Breast epithelium (tissue), 3 donors: ENCODE data around the gene CYP39A1.

ENCODE experiments used
- POLR2A ChIP-seq: fragments of 450-650 bp; IDR thresholded peaks from one replicate; pipeline ENCODE4 v1.6.1; 2016; ENCODE audit warnings: antibody characterized with exemption, mild to moderate bottlenecking, moderate library complexity
- POLR2AphosphoS5 ChIP-seq, 3 donors: sonication (generic); formaldehyde crosslinking; IDR thresholded peaks; one replicate each; pipeline ENCODE4 v1.6.1; 2017; ENCODE audit warnings: antibody characterized with exemption in 3 of 3
- TF ChIP-seq, protein P1 (sequence below), 3 donors: fragments of 450-650 bp; IDR thresholded peaks; one replicate each; pipeline ENCODE4 v1.5.1; 2016 to 2017; ENCODE audit warnings: antibody characterized with exemption in 3 of 3, mild to moderate bottlenecking in 3 of 3, moderate library complexity in 3 of 3

DNA sequence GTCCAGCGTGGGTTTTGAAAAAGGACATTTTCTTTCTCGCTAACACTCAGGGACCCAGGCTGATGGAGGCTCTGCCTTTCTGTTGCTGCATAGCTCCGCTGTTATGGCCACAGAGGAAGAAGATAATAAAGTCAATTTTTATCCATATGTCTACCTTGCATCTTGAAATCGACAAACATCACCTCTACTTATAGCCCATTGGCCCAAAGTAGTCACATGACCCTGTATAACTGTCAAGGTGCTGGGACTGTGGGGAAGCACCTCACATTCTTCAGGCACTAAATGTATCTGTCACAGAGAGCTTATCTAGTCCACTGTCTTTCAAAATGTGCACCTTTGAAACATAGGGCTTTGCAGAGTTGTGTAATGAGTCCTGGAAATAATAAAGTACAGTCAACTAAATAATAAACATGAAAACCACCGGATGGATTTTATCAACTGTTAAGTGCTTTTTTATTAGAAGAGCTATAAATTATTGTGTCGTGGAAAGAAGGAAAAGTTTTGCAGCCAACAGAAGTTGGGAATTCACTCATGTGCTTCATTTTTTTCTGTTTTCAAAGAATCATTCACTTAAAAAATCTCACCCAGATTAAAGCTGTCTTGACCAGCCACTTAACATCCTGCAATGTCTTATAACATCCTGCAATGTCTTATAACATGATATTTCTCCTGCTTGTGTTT, 113.7 kb downstream of the CYP39A1 start:
- no peak for TF ChIP-seq POLR2AphosphoS5 (IDR thresholded peaks at IDR 0.05)
- TF ChIP-seq, protein P1, sequence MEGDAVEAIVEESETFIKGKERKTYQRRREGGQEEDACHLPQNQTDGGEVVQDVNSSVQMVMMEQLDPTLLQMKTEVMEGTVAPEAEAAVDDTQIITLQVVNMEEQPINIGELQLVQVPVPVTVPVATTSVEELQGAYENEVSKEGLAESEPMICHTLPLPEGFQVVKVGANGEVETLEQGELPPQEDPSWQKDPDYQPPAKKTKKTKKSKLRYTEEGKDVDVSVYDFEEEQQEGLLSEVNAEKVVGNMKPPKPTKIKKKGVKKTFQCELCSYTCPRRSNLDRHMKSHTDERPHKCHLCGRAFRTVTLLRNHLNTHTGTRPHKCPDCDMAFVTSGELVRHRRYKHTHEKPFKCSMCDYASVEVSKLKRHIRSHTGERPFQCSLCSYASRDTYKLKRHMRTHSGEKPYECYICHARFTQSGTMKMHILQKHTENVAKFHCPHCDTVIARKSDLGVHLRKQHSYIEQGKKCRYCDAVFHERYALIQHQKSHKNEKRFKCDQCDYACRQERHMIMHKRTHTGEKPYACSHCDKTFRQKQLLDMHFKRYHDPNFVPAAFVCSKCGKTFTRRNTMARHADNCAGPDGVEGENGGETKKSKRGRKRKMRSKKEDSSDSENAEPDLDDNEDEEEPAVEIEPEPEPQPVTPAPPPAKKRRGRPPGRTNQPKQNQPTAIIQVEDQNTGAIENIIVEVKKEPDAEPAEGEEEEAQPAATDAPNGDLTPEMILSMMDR (IDR thresholded peaks at IDR 0.05), result no peak
- TF ChIP-seq POLR2A, result no peak
